T-cell (primary cell): ENCODE data around the gene PHYHIPL. TPM values are rescaled to one million over a fixed set of nuclear protein-coding genes. Genes with fewer than 3 reads are reported as not detected.

ENCODE experiments used
- ATAC-seq, 4 experiments: fragments of 200-7000 bp in 3 of 4; fragments of 150-1000 bp in 1 of 4; cut with Tn5 transposase; replicated peaks in 1 of 4; 1 replicate in 3 of 4; 2 replicates in 1 of 4; pipeline ENCODE4 v1.10.0; 2021; ENCODE audit warnings: moderate library complexity in 3 of 4, mild to moderate bottlenecking in 2 of 4, moderate number of reproducible peaks in 1 of 4
- CTCF ChIA-PET, 2 donors: fragments of 300-600 bp; sonication (Branson Sonifier 250); formaldehyde crosslinking; loops; one replicate each; lab custom pipeline; 2022; ENCODE audit warnings: antibody characterized with exemption in 2 of 2; lab: Charles Lee
- POLR2A ChIA-PET, 2 donors: fragments of 300-600 bp; sonication (Branson Sonifier 250); formaldehyde crosslinking; loops; one replicate each; lab custom pipeline; 2022; ENCODE audit warnings: antibody characterized with exemption in 2 of 2; lab: Charles Lee
- DNase-seq, 35 experiments: peaks; one replicate each; pipeline versions ENCODE4 v3.0.0 to v3.0.0-alpha.2; 2013 to 2023
- H3K27ac ChIP-seq: one replicate; pipeline ENCODE4 v1.5.1; 2013; ENCODE audit warnings: low read length
- H3K27me3 ChIP-seq, 2 experiments: replicated peaks in 1 of 2; 1 replicate in 1 of 2; 2 replicates in 1 of 2; pipeline versions ENCODE4 v1.6.1 to v1.7.0; 2013; ENCODE audit warnings: low read length in 1 of 2, mixed read lengths in 1 of 2; ENCODE audit not compliant: control insufficient read depth in 2 of 2, insufficient read depth in 2 of 2; ENCODE audit errors: extremely low read depth in 1 of 2
- H3K36me3 ChIP-seq, 2 donors: 1 replicate in 1 of 2; 2 replicates in 1 of 2; pipeline versions ENCODE4 v1.6.1 to v1.7.0; 2013; ENCODE audit warnings: low read length in 1 of 2; ENCODE audit not compliant: control insufficient read depth in 2 of 2, insufficient read depth in 1 of 2; ENCODE audit errors: extremely low read depth in 1 of 2
- H3K4me1 ChIP-seq, 2 experiments: 1 replicate in 1 of 2; 2 replicates in 1 of 2; pipeline versions ENCODE4 v1.6.1 to v1.7.0; 2013; ENCODE audit warnings: low read length in 2 of 2, mixed read lengths in 1 of 2; ENCODE audit not compliant: insufficient read depth in 2 of 2, control insufficient read depth in 1 of 2; ENCODE audit errors: extremely low read depth in 1 of 2
- H3K4me3 ChIP-seq, 2 donors: 1 replicate in 1 of 2; 2 replicates in 1 of 2; pipeline versions ENCODE4 v1.5.1 to v1.7.0; 2013; ENCODE audit warnings: mild to moderate bottlenecking in 2 of 2, low read length in 1 of 2, moderate library complexity in 1 of 2; ENCODE audit not compliant: control insufficient read depth in 1 of 2; ENCODE audit errors: extremely low read depth in 1 of 2
- H3K9me3 ChIP-seq: 2 replicates; pipeline ENCODE4 v1.7.0; 2013
- H3K27ac Mint-ChIP-seq, 2 donors: one replicate each; pipeline ENCODE4 v1.8.0; 2020 to 2021; ENCODE audit warnings: mild to moderate bottlenecking in 2 of 2, mixed read lengths in 2 of 2
- H3K27me3 Mint-ChIP-seq, 2 donors: one replicate each; pipeline ENCODE4 v1.8.0; 2021 to 2022; ENCODE audit warnings: mixed read lengths in 2 of 2
- H3K36me3 Mint-ChIP-seq: one replicate; pipeline ENCODE4 v1.8.0; 2021; ENCODE audit warnings: mixed read lengths
- H3K4me1 Mint-ChIP-seq, 3 donors: one replicate each; pipeline ENCODE4 v1.8.0; 2020 to 2022; ENCODE audit warnings: mixed read lengths in 3 of 3, mild to moderate bottlenecking in 1 of 3
- H3K4me3 Mint-ChIP-seq, 3 donors: one replicate each; pipeline ENCODE4 v1.8.0; 2020 to 2022; ENCODE audit warnings: mild to moderate bottlenecking in 3 of 3, mixed read lengths in 3 of 3, moderate library complexity in 3 of 3
- H3K9me3 Mint-ChIP-seq, 3 donors: one replicate each; pipeline ENCODE4 v1.8.0; 2020 to 2022; ENCODE audit warnings: mixed read lengths in 3 of 3
- WGBS: methylation state at CpG from one replicate; pipeline ENCODE4 v1.1.5; 2013; ENCODE audit warnings: missing lambda C conversion rate; ENCODE audit not compliant: insufficient coverage; 5-methylcytosine and 5-hydroxymethylcytosine counted together
- total RNA-seq, 35 experiments: library from RNA in 6 of 35; stranded (reverse) in 6 of 35; fragments of 120-200 nt in 1 of 35; gene quantifications; one replicate each; pipeline versions ENCODE4 v1.2.1 to v1.2.4 and lab custom pipeline; 2013 to 2026

The PHYHIPL gene
- total RNA-seq, 5 donors from 2014 or later (not counting 1 experiment from before 2014, with no cell fraction given): not detected

DNA sequence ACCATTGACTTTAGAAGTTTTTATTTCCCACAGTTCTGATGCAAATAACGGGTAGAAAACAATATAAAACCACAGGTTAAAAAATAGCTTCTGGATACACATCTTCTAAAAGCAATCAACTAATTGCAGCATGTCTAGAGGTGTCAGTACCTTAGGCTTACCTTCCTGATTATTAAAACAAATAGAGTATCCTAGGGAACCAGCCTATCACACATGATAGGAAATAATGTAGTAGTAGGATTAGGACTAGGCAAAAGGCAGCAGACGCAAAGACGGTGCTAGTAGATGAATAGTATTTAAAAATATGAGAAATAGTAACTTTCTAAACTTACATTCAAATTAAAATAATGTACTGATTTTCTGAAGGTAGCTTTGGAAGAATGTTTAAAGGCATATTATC is 41.7 kb upstream of the PHYHIPL start:
- Mint-ChIP-seq H3K9me3 (peaks cover 0 to 3% (median 3%) of the 10 kb centered on the region in 3 donors), H3K4me3 (no peak overlapping the region), H3K27me3 (no peaks in the 10 kb centered on the region), H3K36me3 (no peaks in the 10 kb centered on the region), H3K27ac (no peak overlapping the region), H3K4me1 (no peaks in the 10 kb centered on the region)
- H3K4me3 ChIP-seq: no peak overlapping the region
- H3K27me3 ChIP-seq: no peaks in the 10 kb centered on the region
- WGBS: no CpG with 5 or more reads among the region's 3 CpGs
- ChIA-PET CTCF (interaction anchor here in 1 of 2 donors (0.6 kb wide), 1 partner anchor 192 kb away, joined by 3 read pairs; no protein-coding TSS in a partner anchor), POLR2A (no interaction called here)
- H3K9me3 ChIP-seq: no peaks in the 10 kb centered on the region
- DNase-seq (no peak), ATAC-seq (no peak)
- H3K36me3 ChIP-seq: no peaks in the 10 kb centered on the region
- H3K27ac ChIP-seq: no peak overlapping the region
- no peaks in the 10 kb centered on the region for H3K4me1 ChIP-seq

- ChIA-PET POLR2A (no interaction called here), CTCF (no interaction called here)
- H3K36me3 ChIP-seq: no peaks in the 10 kb centered on the region
- DNase-seq (no peak), ATAC-seq (no peak)
- Mint-ChIP-seq H3K27me3 (no peaks in the 10 kb centered on the region), H3K36me3 (no peaks in the 10 kb centered on the region), H3K9me3 (peaks cover 0 to 3% (median 3%) of the 10 kb centered on the region in 3 donors), H3K27ac (no peak overlapping the region), H3K4me1 (no peaks in the 10 kb centered on the region), H3K4me3 (no peak overlapping the region)
- no peaks in the 10 kb centered on the region for H3K4me1 ChIP-seq
- no peaks in the 10 kb centered on the region for H3K27me3 ChIP-seq
- H3K4me3 ChIP-seq: no peak overlapping the region
- WGBS: 36% methylated on average over 3 of the region's 3 CpGs
- no peak overlapping the region for H3K27ac ChIP-seq
- H3K9me3 ChIP-seq: no peaks in the 10 kb centered on the region
These were observed 41.2 kb upstream of the PHYHIPL start for GRCh38 chr10:59135275-59135674.

DNA sequence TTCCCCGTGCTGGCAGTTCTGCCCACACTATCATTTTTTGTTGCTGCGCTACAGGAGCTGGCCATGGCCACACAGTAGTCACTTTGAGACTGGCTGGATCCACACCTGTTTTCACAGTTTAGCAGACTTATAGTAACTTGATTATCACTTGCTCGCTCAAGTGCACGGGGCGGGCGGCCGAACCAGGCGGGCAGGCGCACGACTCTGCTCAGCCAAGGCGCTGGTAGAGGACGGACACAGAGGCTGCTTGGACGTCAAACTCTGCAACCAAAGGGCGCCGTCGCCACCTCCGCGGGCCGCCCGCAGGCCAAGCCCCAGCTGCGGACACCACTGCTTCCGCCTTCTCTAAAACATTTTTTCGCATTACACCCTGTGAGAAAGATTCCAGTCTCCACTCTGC is 38.4 kb upstream of the PHYHIPL start:
- ATAC-seq: no peak
- H3K4me3 ChIP-seq: no peak overlapping the region
- no peaks in the 10 kb centered on the region for H3K36me3 ChIP-seq
- no peak overlapping the region for H3K27ac ChIP-seq
- Mint-ChIP-seq H3K4me3 (no peak overlapping the region), H3K27me3 (no peaks in the 10 kb centered on the region), H3K9me3 (peaks cover 3 to 15% (median 4%) of the 10 kb centered on the region in 3 donors), H3K4me1 (no peaks in the 10 kb centered on the region), H3K36me3 (no peaks in the 10 kb centered on the region), H3K27ac (no peak overlapping the region)
- CTCF ChIA-PET: no interaction called here
- H3K27me3 ChIP-seq: no peaks in the 10 kb centered on the region
- 88% methylated on average over 13 of the region's 23 CpGs for WGBS
- POLR2A ChIA-PET: no interaction called here
- no peaks in the 10 kb centered on the region for H3K9me3 ChIP-seq
- H3K4me1 ChIP-seq: no peaks in the 10 kb centered on the region
- DNase-seq: no peak

DNA sequence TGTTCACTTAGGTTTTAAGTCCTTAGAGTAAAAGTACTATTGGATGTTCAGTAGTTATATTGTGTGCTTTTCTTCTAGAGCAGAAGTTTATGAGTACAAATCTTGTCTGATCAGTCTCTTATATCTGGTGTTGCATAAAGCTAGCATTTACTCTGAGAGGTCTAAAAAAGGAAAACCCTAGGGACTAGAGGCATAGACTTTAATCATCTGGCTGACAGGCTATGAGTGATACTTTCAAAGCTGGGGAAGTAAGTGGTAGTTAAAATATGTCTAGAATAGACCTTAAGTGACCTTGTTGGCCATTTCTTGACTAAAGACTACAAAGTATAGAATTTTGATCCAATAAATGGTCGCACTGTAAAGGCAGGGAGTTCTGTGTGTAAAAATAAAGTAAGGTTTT is 32.9 kb upstream of the PHYHIPL start:
- H3K4me1 ChIP-seq: no peaks in the 10 kb centered on the region
- no peaks in the 10 kb centered on the region for H3K27me3 ChIP-seq
- peaks cover 4 to 20% (median 12%) of the 10 kb centered on the region in 3 donors for H3K9me3 Mint-ChIP-seq
- no peak overlapping the region for H3K4me3 ChIP-seq
- H3K36me3 ChIP-seq: no peaks in the 10 kb centered on the region
- WGBS: no CpG with 5 or more reads among the region's 1 CpG
- no peaks in the 10 kb centered on the region for H3K27me3 Mint-ChIP-seq
- no peak overlapping the region for H3K4me3 Mint-ChIP-seq
- ChIA-PET CTCF (no interaction called here), POLR2A (no interaction called here)
- H3K36me3 Mint-ChIP-seq: no peaks in the 10 kb centered on the region
- DNase-seq: no peak
- H3K9me3 ChIP-seq: no peaks in the 10 kb centered on the region
- no peaks in the 10 kb centered on the region for H3K4me1 Mint-ChIP-seq
- no peak for ATAC-seq
- no peak overlapping the region for H3K27ac Mint-ChIP-seq
- H3K27ac ChIP-seq: no peak overlapping the region

DNA sequence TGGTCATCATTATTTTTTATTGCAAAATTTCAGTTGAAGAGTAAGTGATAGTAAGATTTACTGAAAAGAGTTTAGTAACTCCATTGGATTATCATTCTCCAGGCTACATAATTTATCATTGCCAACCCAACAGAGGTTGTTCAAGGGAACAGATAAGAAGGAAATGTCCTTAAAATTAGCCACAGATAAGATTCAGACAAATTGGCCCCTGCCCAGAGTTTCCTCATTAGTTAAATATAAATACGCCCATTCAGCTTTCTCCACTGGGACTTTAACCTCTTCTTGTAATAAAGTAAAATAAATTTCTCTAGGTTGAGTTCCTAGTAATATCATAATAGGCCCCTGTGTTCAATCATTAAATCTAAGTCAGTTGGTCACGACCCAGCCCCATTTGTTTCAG is 27.7 kb upstream of the PHYHIPL start:
- Mint-ChIP-seq H3K27me3 (no peaks in the 10 kb centered on the region), H3K27ac (no peak overlapping the region), H3K36me3 (no peaks in the 10 kb centered on the region), H3K4me1 (no peaks in the 10 kb centered on the region), H3K4me3 (no peak overlapping the region), H3K9me3 (peaks cover 4 to 17% (median 5%) of the 10 kb centered on the region in 3 donors)
- no peaks in the 10 kb centered on the region for H3K36me3 ChIP-seq
- DNase-seq (no peak), ATAC-seq (no peak)
- no peak overlapping the region for H3K4me3 ChIP-seq
- CTCF ChIA-PET: no interaction called here
- no peaks in the 10 kb centered on the region for H3K4me1 ChIP-seq
- no CpG with 5 or more reads among the region's 2 CpGs for WGBS
- H3K27ac ChIP-seq: no peak overlapping the region
- no peaks in the 10 kb centered on the region for H3K27me3 ChIP-seq
- POLR2A ChIA-PET: no interaction called here
- H3K9me3 ChIP-seq: no peaks in the 10 kb centered on the region

- H3K36me3 ChIP-seq: no peaks in the 10 kb centered on the region
- Mint-ChIP-seq H3K27me3 (no peaks in the 10 kb centered on the region), H3K4me1 (no peaks in the 10 kb centered on the region), H3K36me3 (no peaks in the 10 kb centered on the region), H3K9me3 (peaks cover 0 to 14% (median 0%) of the 10 kb centered on the region in 3 donors), H3K27ac (no peak overlapping the region), H3K4me3 (no peak overlapping the region)
- ChIA-PET POLR2A (no interaction called here), CTCF (no interaction called here)
- no peak overlapping the region for H3K4me3 ChIP-seq
- no peaks in the 10 kb centered on the region for H3K9me3 ChIP-seq
- H3K4me1 ChIP-seq: no peaks in the 10 kb centered on the region
- DNase-seq (no peak), ATAC-seq (no peak)
- no CpG with 5 or more reads among the region's 2 CpGs for WGBS
- no peak overlapping the region for H3K27ac ChIP-seq
- no peaks in the 10 kb centered on the region for H3K27me3 ChIP-seq
These were observed 20.9 kb upstream of the PHYHIPL start for GRCh38 chr10:59155556-59155955.

DNA sequence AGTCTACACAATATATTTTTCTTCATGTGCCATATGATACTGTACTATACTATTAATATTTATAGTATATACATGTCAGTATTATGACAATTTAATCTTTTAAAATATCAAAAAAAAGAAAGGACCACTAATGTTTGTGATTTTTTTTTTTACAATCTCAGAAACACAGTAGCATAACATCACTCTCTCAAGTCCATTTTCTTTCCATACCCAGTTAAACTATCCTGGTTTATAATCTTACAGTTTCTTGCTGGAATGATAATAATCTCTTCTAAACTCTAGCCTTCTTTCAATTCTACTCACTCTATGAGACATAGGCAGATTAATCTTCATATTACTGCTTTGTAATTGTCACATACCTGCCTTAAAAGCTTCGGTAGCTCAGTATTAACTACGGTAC is 8.9 kb upstream of the PHYHIPL start:
- Histone ChIP-seq H3K4me3 (no peak overlapping the region), H3K4me1 (no peaks in the 10 kb centered on the region), H3K36me3 (no peaks in the 10 kb centered on the region), H3K27ac (no peak overlapping the region), H3K9me3 (no peaks in the 10 kb centered on the region), H3K27me3 (no peaks in the 10 kb centered on the region)
- POLR2A ChIA-PET: no interaction called here
- DNase-seq: no peak
- ATAC-seq: no peak
- H3K36me3 Mint-ChIP-seq: no peaks in the 10 kb centered on the region
- no peak overlapping the region for H3K4me3 Mint-ChIP-seq
- CTCF ChIA-PET: no interaction called here
- no peak overlapping the region for H3K27ac Mint-ChIP-seq
- no peaks in the 10 kb centered on the region for H3K4me1 Mint-ChIP-seq
- H3K27me3 Mint-ChIP-seq: no peaks in the 10 kb centered on the region
- peaks cover 2 to 14% (median 5%) of the 10 kb centered on the region in 3 donors for H3K9me3 Mint-ChIP-seq
- no CpG with 5 or more reads among the region's 2 CpGs for WGBS
